Measurements from ENCODE around the gene TMEM179.

TMEM179 gene

DNA sequence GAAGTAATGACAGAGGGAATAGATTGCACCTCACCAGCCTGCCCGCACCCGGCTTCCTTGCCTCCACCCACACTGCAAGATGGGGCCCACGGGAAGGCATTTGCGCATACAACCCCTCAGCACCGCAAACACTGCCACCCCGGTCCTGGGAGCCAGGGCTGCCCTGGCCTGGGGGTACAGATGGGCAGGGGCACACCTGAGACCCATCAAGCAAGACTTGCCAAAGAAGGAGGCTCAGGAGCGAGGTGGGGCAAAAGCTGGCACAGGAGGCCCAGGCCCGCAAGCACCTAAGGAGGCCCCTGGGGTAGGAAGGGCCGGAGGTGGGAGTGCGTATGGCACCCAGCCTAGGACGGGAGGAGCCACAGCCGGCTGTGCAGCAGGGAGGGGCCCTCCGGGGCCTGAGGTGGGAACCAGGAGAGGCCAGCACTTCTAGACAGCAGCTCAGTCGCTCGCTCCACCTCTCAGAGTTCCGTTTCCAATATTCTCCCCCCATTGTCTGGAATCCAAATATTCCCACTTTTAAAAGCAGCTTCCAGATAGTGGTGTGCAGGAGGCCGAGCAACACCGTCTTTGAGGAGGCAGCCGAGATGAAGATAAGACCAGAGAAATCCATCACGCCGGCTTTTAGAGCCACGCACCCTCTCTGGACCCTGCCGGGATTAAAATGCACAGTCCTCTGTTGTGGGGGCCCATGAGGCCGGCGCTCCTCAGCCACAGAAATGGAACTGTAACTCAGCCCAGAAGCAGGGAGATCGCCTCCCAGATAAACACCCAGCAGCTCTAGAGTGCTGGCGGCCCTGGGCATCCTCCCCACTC is 37.2 kb downstream of the TMEM179 start:
- no peak for DNase-seq

DNA sequence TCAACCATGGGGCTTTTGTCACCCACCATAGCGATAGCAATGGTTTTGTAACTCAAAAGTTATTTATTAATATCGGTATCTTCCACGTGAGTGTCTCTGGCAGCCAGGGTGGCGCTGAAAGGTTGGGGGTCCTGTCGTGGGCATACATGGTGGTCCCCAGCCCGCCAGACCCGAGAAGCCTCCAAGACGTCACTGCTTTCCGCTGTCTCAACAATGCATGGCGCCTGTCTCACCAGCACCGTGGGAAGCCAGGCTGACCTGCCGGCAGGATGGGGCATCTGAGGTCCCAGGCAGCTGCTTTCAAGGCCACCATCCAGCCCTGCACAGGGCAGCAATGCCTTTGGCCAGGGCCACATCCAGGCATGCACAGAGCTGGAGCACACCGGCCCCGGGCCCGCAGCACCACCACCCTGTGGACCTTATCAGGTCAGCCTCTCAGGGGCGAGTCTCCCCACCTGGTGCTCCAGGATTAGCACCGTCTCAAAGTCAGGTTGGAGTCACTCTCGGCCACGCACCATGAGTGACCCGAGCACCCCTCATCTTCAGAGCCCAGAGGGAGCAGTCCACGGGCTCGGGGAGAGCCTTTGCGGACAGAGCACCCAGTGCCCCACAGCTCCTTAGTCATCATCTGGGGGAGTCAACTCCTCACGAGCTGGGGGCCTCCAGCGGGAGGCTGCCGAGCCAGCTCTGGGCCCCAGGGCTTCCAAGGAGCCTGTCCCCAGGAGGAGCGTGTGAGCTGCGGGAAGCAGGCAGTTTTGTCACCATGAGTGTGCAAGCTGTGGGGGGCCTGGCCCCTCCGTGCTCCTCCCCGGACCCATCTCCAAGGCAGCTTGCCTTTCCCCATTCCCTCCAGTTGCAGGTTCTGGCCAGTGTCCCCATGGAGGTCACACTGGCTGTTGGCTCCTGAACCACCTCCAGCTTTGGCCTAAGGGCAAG is 39.6 kb downstream of the TMEM179 start:
- no peak for DNase-seq

DNA sequence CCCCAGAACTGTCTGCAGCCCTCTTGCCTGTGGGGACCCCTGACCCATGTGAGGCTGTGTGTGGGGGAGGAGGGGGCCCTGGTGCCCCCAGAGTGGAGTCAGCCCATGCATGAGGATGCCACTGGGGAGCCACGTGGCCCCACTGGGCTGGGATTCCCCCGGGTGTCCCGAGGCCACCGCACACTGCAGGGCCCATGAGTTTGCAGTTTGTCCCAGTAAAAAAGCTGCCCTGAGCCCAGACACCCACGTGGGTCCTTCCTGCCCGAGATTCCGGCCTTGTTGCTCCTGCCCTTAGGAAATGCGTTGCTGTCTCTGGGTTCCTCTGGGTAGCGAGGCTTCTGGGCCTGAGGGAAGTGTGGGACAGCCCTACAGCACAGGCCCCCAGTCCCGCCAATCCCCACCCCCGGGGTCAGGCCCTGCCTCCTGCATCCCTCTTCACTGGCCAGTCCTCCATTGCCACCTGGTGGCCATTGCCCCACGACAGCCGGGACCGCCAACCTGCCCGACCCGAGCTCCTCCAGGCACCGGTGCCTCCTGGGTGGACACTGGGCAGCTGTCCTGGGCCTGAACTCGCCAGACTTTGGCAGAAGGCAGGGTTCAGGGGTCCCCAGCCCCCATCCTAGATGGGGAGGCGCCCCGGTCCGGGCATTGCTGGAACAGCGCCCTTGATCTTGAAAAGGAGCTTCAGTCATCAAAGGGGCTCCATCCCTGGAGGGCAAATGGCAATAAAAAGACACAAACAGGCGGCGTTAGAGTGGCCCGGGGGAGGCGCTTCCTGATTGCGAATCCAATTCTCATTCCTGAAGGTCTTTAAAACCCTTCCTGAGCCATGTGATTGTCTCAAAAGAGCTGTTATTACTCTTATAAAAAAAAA is 40.6 kb downstream of the TMEM179 start:
- peak in 1 of 2 experiments; percentile 18 for DNase-seq

GRCh38 chr14:104563191-104563741 is 41.3 kb downstream of the TMEM179 start:
- DNase-seq = no peak

DNA sequence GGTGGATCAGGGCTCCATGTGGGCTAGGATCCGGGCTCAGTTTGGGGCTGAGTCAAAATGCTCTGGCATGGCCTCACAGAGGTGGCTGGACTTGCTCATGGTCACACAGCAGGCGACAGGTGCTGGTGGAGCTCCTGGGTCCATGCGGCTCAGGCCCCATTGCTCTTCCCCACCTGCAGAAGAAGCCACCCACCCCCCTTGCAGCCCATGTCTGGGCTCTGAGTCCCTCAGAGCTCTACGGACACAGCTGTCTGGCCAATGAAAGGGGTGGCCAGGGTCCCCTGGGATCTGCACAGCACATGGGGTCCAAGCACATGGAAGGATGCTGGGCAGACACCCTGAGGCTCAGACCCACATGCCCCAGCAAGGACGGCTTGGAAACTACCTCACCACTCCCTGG is 42.0 kb downstream of the TMEM179 start:
- no peak for DNase-seq

GRCh38 chr14:104561632-104562495 is 42.7 kb downstream of the TMEM179 start:
- DNase-seq = no peak

DNA sequence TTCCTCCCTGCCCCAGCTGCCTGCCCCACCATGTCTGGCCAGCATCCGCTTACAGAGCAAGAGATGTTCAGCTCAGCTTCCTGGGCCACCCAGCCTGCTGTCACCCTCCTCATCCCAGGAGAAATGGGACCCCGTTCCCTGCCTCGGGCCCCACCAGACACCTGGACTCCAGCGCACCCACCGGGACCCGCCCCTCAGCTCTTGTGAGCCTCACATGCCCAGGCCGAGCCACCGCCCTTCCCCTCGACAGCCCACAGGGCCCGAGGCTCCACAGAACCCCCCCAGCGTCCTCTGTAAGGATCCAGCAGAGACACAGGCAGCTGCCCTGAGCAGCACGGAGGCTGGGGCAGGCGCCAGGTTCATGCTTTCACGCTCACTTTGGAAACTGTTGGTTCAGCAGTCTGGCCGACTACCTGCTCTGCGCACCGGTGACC is 43.4 kb downstream of the TMEM179 start:
- DNase-seq = no peak

- DNase-seq = no peak
Measured at GRCh38 chr14:104560586-104560945, 44.0 kb downstream of the TMEM179 start.

DNA sequence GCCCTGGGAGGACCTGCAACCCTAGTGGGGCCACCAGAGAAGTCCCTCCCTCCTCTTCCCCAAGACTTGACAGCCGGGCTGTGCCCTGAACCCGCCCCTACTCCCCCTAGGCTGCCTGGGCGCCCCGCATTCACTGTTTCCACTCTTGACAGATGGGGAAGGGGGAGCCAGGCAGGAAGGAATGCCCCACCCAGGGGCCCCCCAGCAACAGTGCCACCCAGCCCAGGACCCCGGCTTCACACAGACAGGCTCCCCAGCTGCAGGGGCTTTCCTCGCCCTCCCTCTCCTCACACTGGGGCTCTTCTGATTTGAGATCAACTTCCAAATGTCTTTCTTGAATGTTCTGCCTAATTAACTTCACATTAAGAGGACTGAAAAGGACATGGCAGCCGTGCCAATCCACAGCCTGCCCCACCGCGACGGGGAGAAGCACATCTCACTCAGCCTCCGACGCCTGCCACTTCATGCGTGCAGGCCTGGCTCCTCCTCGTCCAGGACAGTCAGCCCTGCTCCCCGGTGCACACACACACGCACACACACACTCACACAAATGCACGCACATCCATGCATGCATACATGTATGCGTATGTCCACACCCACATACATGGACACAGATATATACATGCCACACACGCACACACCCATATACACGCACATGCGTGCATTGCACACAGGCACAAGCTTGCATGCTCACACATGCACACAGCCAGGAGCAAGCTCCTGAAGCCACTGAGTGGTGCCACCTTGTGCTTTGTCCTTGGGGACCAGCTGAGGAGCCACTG is 44.6 kb downstream of the TMEM179 start:
- no peak for DNase-seq

- no peak for DNase-seq
Measured at GRCh38 chr14:104559028-104559803, 45.4 kb downstream of the TMEM179 start.

GRCh38 chr14:104558231-104559027 is 46.1 kb downstream of the TMEM179 start:
- DNase-seq = no peak

DNA sequence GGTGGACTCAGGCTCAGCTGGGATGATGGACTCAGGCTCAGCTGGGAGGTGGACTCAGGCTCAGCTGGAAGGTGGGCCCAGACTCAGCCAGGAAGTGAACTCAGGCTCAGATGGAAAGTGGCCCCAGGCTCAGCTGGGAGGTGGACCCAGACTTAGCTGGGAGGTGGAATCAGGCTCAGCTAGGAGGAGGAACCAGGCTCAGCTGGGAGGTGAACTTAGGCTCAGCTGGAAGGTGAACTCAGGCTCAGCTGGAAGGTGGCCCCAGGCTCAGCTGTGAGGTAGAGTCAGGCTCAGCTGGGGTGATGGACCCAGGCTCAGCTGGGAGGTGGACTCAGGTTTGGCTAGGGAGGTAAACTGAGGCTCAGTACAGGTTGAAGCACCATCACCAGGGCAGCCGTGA is 46.8 kb downstream of the TMEM179 start:
- no peak for DNase-seq

DNA sequence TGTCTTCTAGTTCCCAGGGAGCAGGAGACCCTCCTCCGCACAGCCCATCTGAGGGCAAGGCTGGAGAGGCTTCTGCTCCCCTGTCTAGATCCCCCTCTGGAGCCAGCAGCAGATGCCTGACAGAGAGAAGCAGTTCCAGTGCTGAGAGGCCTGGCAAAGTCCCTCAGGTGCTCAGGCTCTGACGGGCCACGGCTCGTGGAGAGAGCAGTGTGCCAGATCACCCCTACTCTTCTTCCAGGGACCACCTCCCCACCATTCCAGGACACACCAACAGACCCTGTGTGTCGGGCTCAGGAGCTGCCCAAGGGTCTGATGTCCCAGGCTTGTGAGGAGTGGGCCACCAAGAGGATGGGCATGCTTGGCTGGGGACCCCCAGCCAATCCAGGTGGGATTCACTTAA is 47.5 kb downstream of the TMEM179 start:
- no peak for DNase-seq

GRCh38 chr14:104556256-104557021 is 48.1 kb downstream of the TMEM179 start:
- DNase-seq = no peak

DNA sequence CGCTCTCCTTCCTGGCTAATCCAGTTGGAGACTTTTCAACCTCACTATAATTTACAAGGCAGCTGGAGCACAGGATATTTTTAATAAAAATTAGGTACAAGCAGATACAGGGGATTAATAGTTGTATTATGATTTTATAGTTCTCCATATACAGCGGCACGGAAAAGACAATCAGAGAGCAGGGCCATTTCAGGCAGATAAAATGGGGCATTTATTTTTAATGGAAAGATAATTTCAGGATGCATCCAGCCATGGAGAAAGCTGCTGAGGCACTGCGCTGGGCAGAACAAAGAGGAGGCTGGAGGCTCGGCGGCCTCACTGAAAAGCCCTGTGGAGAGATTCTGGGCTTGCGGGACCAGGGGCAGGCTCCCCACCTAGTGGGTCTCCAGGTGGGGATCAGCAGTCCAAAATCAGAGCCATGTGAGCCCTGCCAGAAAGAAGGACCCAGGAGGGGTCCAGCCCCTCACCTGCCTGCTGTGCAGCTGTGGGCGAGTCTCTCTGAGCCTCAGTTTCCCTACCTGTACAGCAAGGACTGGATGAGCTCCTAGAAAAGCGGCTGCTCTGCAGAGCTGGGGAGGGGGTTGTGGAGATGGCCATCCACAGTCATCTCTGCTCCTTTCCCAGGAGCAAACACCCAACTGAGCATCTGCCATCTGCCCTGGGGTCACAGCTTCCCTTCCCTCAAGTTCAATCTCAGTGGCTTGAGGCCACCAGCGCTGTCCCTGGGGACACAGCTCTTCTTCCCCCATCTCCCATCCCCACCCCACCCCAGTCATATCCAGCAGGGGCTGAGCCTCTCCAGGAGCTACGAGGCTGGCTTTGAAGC is 48.9 kb downstream of the TMEM179 start:
- DNase-seq = no peak

DNA sequence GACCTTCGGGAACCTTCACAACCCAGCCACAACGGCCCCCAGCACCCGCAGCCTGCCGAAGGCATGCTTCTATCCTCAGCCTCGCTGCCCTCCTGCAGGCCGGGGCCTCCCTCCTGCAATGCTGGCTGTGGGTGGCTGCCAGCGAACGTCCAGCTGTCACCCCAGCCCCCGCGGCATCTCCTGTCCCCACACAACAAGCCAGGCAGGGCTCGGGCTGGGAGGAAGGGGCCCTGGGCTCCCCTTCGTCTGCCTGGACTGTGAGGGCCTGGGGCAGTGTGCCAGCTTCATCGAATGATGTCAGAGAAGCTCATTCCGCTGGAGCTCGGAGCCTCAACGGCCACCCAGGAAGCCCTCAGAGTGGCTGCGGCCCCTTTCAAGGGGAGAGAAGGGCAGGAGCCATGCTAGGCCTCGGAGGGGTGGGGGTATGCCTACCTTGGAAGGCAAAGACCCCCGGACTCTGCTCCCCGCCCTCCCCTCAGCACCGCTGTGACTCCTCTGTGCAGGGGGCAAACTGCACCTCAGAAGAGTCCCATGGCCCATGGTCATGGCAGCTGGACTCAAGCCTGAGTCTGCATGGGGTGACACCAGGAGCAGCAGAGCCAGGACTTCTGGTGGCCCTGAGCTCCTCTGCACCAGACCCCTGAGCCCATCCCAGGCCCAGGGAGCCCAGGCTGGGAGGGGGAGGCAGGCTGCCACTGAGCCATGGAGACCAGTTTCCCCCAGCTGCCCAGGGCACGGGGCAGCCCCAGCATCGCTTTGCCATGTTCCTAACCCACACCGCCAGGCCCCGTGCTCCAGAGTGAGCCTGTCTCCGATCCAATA is 49.8 kb downstream of the TMEM179 start:
- DNase-seq = no peak

Data from AML-193 (cell line).